Measurements from ENCODE around the gene TSPAN3.

The TSPAN3 gene

DNA sequence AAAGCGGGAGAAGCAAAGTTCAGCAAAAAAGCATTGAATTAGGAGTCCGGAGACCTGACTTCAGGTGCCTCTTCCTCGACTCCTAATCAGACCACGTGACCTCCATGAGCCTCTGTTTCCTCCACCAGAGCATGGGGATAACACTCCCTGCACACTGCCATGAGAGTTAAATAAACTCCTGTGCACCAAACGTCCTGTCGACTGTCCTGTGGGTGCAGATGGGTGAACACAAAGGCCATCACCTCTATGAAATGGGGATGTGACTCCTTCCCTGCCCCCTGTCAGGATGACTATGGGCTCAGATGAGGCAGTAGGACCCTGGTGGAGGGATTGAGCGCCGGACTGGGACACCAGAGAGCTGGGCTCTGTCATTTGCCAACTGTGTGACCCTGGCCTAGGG is 13.5 kb upstream of the TSPAN3 start:
- DNase-seq (ENCODE audit: low read depth): no peak

DNA sequence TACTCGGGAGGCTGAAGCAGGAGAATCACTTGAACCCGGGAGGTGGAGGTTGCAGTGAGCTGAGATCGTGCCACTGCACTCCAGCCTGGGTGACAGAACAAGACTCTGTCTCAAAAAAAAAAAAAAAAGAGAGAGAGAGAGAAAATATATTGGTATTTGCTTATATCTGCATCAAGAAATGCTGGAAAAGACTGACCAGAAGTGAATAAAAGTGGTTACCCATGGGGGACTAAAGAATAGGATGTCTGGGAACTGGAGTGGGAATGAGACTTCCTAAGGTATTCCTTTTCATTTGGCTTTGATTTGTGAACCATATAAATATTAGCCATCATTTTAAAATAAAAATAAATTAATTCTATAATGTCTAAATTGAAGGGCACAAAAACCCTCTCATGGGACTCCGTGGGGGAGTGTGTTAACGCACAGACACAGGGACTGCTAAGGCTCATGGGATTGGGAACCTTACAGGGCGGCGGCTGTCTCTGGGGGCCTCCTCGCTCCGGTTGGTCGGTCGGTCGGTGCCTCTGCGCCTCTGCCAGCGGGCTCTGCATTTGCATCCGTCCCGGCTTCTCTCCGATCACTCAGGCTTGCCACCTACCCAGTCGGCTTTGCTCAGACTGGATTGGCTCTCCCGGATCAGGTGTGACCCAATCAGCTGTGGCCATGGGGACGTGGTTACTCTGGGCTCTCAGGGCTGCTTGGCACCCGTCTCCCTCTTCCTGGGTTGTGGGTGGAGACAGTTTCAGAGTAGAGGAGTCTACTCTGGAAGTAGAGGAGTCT is 12.7 kb upstream of the TSPAN3 start:
- DNase-seq (ENCODE audit: low read depth): no peak

DNA sequence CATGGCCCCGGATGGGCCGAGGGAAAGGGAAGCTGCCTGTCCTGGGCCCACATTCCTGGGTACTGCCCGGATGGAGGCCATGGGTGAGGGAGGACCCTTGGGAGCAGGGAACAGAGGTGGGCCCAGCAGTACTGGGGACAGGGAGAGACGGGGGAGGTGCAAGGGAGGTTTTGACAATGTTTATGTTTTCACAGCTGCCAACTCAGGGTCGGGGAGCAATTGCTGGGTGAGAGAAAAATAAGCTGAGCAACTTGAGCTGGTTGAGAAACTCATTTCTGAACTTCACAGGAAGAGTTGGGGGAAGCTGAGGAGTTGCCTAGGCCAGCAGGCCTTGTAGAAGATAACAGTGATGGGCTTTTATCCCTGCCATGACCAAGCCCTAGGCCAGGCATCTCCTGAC is 11.1 kb upstream of the TSPAN3 start:
- DNase-seq (ENCODE audit: low read depth): no peak

DNA sequence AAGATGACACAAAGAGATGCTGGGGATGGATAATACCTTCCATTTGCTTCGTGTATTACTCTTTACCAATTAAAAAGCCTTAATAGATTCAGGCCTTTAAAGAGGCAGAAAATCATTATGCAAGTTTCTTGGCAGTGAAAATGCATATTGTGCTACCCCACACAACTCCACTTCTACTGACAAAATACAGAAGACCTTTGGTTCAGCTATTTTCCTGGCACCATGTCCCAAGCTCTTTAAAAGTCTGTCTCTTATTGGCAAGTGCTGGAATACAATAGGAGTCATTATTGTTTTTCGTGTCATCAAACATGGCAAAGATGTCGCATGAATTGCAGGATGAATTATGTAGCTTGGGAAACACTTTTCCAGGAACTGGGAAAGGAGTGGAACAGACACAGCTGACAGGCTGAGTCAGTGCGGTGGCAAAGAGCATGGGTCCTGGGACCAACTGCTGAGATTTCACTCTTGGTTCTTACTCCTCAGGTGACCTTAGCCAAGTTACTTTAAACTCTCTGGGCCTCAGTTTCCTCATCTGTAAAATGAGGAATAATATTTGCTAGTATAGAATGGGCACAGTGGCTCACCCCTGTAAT is 5.5 kb upstream of the TSPAN3 start:
- DNase-seq (ENCODE audit: low read depth): no peak

DNA sequence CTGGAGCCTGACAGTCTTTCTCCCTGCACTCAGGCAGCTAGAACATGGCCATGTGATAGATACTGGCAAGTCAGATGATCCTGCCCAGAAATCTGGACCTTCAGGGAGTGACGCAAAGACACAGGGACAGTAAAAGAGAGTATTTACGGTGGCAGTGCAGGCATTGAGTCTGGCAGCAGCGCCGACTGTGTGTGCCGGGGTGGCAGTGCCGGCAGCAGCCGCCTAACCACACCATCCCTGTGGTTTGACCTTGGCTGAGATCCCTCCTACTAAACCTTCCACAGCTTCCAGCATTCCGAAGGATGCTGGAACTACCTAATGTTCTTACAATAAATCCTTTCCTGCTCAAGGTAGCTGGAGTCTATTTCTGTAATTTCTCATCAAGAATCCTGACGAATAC is 4.6 kb upstream of the TSPAN3 start:
- no peak for DNase-seq (ENCODE audit: low read depth)

DNA sequence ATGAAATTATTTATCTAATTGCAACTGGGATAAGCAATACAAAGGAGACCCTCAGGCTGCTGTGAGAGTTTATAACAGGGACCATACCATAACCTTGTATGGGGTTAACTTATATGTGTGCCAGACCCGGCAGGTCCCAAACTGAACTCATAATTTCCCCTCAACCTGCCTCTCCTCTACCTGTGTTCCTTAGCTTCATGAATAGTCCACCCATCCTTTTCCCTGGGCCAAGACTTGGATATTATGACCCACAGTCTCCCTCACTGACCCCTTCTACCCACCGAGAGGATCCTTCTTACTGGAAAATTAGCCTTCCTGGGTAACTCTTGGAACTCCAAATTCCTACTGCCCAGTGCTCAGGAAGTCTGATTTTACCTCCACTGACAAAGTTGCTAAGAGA is 3.4 kb upstream of the TSPAN3 start:
- DNase-seq (ENCODE audit: low read depth): no peak

DNA sequence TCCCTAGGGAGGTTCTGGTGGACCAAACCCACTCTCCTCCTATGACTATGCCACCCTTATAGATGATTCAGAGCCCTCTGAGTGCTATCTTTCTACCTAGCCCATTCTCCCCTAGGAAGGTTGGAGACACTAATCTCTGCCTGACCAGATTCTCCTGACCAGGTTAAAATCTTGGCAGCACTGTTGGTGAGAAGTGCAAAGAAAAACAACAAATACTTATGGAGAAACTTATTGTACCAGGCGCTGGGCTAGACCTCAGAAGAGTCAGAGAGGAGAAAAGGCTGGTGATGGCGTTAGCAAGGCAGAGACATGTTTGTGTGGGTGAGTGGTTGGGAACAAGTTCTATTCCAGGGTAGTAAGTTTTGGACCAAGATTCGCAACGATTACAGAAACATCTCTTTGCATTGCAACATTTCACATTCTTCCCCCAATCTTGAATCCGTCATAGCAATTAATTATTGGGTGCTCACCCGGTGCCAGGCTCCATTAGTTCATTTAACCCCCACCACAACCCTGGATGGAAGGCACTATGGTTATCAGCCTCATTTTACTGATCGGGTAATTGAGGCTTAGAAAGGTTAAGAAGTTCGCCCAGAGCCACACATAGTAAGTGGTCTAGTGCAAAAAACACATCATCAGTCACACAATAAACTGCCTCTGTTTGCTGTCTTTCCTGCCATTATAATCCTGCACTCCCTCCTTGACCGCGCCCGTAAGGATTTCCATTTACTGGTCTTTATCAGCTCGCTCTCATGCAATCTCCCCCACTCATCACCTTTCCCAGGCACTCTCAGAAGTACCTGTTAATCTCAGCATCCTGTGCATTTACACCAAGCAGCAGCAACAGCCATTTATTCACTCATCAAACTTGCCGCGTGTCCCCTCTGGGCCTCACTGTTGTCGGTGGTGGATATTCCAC is 655 bp upstream of the TSPAN3 start:
- no peak for DNase-seq (ENCODE audit: low read depth)

DNA sequence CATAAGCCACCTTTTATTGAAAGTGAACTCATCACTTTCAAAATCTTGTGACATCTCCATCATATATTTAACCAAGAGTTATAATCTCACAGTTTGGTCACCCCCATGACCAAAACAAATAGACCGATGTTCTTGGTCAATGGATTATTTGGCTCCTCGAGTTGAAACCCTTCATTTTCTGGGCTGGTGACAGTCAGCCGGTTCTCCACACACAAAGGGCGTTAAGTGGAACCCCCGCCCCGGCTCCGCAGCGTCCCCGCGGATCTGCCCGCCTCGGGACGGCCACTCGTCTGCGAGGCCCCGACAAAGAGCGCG is 772 bp downstream of the TSPAN3 start:
- no peak for DNase-seq (ENCODE audit: low read depth)

DNA sequence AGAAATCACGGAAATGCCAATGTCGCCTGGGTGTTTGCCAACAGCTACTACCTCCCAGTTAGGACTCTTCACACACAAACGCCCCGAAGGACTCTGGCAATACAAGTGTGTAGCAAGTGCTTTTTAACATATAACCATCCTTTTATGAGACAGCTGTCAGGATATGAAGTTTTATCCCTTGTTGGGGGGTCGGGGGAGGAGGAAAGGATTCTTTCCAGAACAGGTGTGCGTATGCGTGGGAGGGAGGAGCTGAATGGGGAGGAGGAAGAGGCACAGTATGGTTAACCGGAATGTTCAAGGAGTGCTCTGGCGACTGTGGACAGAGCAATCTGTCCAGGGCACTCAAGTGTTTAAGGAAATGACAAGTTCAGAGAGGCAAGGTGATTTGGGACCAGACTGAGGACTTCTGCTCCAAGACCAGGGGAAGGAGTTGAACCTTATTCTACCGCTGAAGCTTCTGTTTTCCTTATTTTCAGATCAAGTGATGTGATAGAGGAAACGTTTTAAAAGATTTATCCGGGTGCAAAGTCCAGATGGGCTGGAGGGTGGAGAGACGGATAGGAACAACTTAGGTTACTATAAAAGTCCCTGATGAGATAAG is 1.3 kb downstream of the TSPAN3 start:
- no peak for DNase-seq (ENCODE audit: low read depth)

DNA sequence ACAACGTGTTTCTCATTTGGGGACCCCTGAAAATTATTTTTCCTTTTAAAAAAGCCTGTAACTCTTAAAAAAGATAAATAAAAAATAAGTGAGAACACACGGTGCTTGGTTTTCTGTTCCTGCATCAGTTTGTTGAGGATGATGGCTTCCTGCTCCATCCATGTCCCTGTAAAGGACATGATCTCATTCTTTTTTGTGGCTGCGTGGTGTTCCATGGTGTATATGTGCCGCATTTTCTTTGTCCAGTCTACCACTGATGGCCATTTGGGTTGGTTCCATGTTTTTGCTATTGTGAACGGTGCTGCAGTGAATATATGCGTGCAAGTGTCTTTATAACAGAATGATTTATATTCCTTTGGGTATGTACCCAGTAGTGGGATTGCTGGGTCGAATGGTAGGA is 2.3 kb downstream of the TSPAN3 start:
- DNase-seq (ENCODE audit: low read depth): no peak

DNA sequence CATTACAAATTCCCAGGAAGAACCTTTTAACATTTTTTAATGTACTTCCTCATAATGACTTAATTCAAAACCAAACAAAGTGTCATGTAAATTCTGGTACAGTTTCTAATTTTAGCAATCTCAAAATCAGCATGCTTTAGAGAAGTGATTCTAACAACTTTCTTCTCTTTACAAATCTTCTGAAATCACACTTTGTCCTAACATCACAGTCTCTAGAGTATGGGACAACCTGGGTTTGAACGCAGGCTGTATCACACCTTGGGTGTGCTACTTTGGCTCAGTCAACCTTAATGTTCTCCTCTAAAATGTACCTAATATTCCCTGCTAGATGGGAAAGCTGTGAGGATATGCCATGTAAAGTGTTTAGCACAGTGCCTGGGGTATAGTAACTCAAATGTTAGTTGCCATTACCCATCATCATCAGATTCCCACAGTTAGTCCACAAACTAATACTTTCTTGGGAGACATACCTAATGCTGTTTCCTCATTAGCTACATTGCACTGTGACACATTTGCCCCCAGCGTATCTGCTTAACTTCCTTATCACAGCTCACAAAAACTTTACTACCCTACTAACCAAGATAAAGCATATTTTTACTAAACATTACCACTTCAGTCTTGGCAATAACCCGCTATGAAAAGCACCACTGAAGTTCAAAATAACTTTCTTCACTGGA is 3.1 kb downstream of the TSPAN3 start:
- no peak for DNase-seq (ENCODE audit: low read depth)

DNA sequence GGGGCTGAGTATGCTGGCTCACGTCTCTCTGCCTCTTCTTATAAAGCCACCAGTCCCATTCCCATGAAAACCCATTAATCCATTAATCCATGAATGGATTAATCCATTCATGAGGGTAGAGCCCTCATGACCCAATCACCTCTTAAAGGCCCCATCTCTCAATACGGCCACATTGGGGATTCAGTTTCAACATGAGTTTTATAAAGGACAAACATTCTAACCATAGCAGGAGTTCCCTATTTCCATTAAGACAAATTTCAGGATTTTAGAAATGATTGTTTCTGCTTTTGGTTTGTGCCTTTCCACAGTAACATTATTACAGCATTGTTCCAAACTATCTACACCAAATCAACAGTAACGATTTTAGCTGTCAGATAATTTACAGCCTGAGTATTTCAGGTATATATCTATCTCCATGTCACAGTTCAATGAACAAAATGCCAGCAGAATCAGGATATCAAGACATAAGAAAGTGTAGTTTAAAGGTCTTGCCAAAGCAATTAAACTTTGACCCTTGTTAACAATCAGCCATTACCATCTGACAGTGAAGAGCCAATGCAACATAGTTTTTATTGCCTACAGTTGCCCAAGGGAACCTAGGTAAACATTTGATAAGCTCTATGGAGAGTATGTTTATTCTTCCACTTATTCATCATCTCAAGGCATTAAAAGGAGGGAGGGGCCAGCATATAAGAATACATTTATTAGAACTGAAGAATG is 3.8 kb downstream of the TSPAN3 start:
- no peak for DNase-seq (ENCODE audit: low read depth)

DNA sequence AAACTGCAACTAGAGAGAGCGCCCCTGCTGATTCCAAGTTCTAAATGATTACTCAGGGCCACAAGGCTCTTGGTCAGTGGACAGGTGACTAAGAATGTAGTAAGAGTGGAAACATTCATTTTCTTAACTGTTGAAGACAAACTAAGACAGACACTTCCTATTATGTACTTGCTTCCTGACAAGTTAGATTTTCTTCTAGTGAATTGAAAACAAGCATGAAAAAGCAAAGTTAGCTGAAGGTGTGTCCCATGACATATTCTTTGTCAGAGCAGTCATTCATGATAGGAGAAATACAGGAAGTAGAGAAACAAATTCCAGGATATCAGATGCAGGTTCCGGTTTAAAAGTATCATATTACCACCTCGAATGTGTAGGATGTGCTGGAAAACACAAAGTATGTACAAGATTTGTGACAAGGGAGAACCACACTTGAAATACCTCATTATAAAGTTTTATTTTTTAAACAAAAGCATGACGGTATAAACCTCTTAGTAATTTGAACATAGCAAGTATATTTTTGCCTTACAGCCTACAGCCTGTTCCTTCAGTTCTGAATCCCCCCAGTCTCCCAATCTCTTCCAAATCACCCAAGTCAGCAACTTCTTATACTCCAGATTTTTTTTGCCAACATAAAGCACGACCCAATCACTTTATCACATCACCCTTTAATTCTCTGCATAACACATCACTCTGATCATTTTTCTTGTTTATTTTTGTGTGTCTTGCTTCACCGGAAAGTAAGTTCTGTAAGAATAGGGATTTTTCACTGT is 6.2 kb downstream of the TSPAN3 start:
- DNase-seq (ENCODE audit: low read depth): no peak

DNA sequence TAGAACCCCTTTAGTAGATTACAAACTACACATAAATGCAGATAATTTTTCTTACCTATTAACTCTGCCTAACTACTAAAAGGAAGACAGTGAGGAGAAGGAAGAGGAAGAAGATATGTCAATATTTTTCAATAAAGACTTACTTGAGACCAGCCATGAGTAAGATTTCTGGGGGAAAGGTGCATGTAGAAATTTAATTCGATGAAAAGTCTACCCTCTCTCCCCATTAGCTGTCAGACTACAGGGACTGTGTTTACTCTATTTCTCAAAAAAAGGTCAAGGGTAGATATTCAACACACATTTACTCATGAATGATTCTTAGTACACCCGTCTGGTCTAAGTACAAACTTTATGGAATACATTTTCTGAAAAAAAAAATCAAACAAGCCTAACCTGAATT is 6.8 kb downstream of the TSPAN3 start:
- no peak for DNase-seq (ENCODE audit: low read depth)

DNA sequence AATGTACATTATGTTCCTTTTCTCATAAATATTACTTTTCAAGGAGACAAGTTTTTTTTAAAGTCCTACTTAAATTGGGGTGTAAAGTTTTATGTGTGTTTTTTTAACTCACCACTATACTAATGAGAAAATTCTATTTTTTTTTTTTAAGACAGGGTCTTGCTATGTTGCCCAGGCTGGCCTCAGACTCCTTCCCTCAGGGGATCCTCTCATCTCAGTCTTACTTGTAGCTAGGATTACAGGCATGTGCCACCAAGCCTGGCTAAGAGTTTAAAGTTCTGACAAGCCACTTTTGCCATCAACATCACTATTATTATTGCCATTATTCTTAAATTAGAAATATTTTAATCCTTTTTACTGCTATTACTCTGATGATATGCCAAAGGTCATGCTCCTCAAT is 7.7 kb downstream of the TSPAN3 start:
- no peak for DNase-seq (ENCODE audit: low read depth)

DNA sequence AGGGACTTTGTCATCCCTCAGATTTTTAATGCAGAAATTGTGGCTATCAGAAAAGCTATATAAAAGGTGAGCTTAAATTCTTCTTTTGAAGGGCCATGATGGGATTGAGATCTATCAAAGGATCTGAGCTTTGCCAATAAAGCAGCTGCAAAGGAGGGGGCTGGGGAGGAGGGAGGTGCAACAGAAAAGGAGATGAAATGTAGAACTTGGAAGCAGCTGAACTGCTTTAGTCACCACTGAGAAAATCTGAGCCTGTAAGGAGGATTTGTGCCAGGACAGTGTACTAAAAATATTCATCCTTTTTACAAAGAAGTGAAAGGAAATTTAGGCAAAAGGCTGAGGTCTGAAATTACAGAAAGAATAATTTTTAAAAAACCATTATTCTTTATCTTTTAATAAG is 10.4 kb downstream of the TSPAN3 start:
- DNase-seq (ENCODE audit: low read depth): no peak

DNA sequence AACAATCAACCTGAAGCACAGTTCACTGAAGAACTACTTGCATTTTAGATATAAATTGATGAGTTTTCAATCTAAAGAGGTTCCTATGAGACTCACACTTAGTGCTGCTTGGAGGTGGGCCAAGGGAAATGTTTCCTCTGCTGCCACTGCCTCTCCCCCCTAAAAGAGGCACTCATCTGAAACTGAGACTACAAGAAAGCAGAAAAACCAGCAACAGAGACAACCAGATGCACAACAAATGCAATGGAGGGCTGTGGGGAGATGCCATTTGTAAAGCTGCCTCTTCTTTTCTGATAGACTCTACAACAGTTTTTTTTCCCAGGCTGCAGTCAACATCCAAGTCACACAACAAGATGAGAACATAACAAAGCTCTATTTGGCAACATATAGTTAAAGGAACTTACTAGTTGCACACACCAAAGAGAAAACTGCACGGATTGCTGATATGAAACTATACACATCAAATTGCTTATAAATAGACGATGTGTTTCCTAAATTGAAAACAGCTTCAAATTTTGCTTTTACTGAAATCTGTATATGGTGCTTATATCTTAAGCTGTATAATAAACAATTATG is 11.0 kb downstream of the TSPAN3 start:
- DNase-seq (ENCODE audit: low read depth): no peak

DNA sequence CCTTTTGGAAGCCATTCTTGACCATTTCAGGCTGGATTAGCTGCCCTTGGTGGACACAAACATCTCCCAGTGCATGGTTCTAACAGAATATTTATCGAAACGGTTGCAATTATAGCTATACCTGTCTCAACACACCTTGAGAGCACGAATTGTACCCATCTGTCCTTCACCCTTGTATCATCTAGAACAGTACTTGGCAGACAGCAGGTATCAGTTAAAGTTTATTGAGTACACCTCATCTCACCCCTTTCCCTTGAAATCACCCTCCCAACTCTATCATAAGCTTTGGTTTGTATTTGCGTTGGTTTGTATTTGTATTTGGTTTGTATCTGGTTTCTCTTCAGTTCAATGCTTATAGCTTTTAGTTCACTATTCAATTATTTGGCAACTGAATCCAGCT is 12.4 kb downstream of the TSPAN3 start:
- DNase-seq (ENCODE audit: low read depth): no peak

DNA sequence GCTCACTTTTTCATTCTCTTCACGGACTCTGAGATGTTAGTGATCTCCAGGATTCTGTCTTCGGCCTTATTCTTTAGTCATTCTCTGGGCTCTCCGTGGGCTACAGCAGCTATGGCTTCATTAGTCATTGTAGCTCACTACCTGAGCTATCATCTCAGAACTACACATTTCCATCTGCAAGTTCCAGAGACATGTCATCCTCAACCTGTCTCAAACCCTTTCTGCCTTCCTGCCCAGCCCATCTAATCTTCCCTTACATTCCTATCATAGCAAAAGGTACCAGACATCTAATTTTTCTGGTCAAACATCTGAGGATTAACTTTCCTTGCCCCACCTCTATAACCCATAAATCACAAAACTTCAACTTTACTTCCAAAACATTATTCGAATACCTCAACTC is 13.2 kb downstream of the TSPAN3 start:
- DNase-seq (ENCODE audit: low read depth): no peak

DNA sequence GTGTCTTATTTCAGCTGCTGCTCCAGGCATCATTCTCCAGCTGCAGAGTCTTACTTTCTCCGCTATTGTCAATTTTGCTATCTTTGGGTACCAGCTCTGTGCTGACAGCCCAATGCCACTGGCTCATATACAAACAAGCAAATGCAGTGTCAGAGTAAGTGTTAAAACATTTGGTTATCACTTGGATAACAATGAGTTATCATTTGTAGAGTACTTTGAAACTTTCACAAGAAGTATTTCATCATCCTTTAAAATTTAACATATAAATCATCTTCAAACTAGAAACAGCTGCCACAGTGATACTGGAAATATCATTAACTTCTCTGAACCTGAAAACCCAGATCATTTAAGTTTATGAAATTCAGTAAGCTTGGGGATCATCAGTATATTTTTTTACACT is 13.8 kb downstream of the TSPAN3 start:
- DNase-seq (ENCODE audit: low read depth): no peak

All from CMK (cell line).